ENCODE results near the gene RASL12. TPM values are rescaled to one million over a fixed set of nuclear protein-coding genes. Genes with fewer than 3 reads are reported as not detected.
"Not testable (repeated sequence)": the region's sequence is repeated elsewhere in the genome, so short reads cannot be mapped to it uniquely, and the experiment has no call there.

RASL12 gene
- total RNA-seq, 2 donors from 2014 or later = 2.0 to 9.2 TPM

DNA sequence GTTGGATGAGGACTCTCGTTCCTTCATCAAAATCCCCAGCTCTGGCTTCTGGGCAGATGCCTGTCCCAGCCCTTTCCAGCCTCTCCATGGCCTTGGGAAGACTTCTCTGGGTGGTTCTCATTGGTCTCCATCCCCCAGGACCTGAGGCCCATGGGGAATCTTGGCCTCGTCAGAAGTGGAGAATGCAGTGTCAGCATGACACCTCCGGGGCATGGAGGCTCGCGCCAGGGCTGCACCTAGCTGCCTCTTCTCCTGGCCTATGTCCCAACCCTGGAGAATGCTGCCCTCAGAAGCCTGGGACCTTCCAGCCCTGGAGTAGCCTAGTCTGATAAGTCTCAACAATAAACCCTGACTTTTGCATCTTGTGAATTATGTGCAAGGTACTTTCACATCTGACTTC is 11.8 kb upstream of the RASL12 start:
- ATAC-seq (no peak), DNase-seq (no peak)
- intact Hi-C loops (cut with DNase I, micrococcal nuclease) = no loop called here

DNA sequence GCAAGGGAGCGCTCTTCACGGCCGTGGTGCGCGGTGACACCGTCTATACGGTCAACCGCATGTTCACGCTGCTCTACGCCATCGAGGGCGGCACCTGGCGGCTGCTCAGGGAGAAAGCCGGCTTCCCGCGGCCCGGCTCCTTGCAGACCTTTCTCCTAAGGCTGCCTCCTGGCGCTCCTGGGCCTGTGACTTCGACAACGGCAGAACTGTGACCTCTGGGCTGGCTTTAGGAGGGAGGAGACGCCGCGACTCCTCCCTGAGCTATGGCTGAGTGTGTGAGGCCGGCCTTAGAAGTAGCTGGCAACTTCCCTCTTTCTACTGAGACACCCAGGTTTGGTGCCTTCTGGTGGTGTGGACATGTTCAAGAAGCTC is 10.2 kb upstream of the RASL12 start:
- intact Hi-C loops (cut with DNase I, micrococcal nuclease) = no loop called here
- peak; percentile 86 for ATAC-seq
- peak; percentile 83 to 88 for DNase-seq

DNA sequence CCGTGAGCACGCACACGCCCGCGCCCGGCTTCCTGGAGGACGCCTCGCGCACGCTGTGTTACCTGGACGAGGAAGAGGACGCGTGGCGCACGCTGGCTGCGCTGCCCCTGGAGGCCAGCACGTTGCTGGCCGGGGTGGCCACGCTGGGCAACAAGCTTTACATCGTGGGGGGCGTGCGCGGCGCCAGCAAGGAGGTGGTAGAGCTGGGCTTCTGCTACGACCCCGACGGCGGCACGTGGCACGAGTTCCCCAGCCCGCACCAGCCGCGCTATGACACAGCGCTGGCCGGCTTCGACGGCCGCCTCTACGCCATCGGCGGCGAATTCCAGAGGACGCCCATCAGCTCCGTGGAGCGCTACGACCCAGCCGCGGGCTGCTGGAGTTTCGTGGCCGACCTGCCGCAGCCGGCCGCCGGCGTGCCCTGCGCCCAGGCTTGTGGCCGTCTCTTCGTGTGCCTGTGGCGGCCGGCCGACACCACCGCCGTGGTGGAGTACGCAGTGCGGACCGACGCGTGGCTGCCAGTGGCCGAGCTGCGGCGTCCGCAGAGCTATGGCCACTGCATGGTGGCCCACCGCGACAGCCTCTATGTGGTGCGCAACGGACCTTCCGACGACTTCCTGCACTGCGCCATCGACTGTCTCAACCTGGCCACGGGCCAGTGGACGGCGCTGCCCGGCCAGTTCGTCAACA is 9.6 kb upstream of the RASL12 start:
- intact Hi-C loops (cut with DNase I, micrococcal nuclease) = no loop called here

DNA sequence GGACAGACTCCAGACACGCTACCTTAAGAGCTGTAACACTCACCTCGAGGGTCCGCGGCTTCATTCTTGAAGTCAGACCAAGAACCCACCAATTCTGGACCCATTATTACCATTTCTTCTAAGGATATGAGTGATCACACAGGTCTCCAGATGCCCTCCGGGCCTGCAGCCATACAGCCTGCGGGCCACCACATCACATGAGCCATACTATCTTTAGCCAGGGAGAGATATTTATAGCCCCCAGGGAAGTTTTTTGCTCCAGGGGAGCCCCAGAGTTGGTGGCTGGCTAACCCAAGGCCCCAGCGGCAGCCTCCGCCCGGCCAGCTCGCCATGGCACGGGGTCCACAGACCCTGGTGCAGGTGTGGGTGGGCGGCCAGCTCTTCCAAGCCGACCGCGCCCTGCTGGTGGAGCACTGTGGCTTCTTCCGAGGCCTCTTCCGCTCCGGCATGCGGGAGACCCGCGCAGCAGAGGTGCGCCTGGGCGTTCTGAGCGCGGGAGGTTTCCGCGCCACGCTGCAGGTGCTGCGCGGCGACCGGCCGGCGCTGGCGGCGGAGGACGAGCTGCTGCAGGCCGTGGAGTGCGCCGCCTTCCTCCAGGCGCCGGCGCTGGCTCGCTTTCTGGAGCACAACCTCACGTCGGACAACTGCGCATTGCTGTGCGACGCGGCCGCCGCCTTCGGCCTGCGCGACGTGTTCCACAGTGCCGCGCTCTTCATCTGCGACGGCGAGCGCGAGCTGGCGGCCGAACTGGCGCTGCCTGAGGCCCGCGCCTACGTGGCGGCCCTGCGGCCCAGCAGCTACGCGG is 8.9 kb upstream of the RASL12 start, which contains the start of gene KBTBD13:
Gene KBTBD13, plus strand, starts transcription at position 261 of the 805 bp plus-strand sequence. Its CDS starts 70 bp downstream, at position 331.
- ATAC-seq (no peak), DNase-seq (no peak)
- intact Hi-C loops (cut with DNase I, micrococcal nuclease) = no loop called here

More for the DNA sequence above, 9.6 kb upstream of the RASL12 start:
- ATAC-seq (no peak), DNase-seq (no peak)

DNA sequence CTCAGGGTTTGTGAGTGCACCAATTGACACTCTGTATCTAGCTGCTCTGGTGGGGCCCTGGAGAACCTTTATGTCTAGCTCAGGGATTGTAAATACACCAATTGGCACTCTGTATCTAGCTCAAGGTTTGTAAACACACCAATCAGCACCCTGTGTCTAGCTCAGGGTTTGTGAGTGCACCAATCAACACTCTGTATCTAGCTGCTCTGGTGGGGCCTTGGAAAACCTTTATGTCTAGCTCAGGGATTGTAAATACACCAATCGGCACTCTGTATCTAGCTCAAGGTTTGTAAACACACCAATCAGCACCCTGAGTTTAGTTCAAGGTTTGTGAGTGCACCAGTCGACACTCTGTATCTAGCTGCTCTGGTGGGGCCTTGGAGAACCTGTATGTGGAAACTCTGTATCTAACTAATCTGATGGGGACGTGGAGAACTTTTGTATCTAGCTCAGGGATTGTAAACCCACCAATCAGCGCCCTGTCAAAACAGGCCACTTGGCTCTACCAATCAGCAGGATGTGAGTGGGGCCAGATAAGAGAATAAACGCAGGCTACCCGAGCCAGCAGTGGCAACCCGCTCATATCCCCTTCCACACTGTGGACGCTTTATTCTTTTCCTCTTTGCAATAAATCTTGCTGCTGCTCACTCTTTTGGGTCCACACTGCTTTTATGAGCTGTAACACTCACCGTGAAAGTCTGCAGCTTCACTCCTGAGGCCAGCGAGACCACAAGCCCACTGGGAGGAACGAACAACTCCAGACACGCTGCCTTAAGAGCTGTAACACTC is 8.0 kb upstream of the RASL12 start:
- intact Hi-C loops (cut with DNase I, micrococcal nuclease); DNase-seq; ATAC-seq: not testable (repeated sequence)

DNA sequence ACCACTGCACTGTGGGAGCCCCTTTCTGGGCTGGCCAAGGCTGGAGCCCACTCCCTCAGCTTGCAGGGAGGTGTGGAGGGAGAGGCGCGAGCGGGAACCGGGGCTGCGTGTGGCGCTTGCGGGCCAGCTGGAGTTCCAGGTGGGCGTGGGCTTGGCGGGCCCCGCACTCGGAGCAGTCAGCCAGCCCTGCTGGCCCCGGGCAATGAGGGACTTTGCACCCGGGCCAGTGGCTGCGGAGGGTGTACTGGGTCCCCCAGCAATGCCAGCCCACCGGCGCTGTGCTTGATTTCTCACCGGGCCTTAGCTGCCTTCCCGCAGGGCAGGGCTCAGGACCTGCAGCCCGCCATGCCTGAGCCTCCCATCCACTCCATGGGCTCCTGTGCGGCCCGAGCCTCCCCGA is 7.2 kb upstream of the RASL12 start:
- intact Hi-C loops (cut with DNase I, micrococcal nuclease); DNase-seq; ATAC-seq: not testable (repeated sequence)

DNA sequence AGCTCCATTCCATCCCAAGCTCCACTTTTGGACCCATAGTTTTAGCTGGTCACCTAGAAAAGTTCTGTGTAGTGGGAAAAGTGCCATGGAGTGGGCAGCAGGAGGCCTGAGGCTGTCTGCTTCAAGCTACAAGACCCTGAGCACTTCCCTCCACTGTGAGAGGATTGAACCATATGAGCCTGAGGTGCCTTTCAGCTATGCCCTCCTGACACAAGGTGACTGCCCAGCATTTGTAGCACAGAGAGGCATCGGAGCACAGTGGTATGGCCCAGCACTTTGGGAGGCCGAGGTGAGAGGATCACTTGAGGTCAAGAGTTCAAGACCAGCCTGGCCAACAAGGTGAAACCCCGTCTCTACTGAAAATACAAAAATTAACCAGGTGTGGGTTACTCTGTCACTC is 4.8 kb upstream of the RASL12 start:
- intact Hi-C loops (cut with DNase I, micrococcal nuclease) = no loop called here
- DNase-seq = no peak
- ATAC-seq = no peak

DNA sequence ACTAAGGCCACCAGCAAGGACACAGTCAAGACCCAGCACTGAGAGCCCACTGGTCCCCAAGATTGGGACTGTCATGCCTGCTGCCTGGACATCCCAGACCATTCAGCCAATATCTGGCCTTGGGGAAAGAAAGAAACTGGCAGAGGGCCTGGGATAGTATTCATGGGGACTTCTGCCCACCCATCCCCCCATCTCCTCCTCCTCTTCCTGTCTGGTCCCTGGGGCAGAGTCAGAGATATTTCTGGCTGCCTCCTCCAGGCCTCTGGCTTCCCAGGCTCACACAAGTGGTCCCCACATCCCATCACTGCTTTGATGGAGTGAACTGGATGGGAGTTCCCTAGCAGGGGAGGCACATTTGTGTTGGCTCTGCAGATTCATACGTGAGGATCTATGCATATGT is 4.2 kb upstream of the RASL12 start:
- ATAC-seq (no peak), DNase-seq (no peak)
- intact Hi-C loops (cut with DNase I, micrococcal nuclease) = no loop called here

DNA sequence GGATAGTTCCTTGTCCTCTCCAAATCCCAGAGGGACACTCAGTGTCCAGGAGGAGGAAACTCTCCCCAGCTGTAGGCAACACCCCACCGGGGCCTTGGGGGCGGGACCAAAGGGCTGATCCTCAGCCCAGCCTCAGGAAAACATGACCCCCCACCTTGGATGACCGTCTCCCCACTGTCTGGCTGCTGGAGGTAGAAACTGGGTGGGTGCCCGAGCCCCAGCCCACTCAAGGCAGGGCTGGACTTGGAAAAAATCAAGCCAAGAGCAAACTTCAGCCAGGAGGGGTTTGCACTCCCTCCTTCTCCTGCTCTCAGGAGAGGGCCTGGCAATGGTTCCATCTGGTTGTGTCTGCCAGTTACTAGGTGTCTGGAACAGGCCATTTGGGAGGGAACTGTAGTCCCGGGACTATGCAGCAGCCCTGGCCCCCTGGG is 3.6 kb upstream of the RASL12 start:
- intact Hi-C loops (cut with DNase I, micrococcal nuclease) = no loop called here
- ATAC-seq (no peak), DNase-seq (peak in 1 of 2 donors; percentile 55)

DNA sequence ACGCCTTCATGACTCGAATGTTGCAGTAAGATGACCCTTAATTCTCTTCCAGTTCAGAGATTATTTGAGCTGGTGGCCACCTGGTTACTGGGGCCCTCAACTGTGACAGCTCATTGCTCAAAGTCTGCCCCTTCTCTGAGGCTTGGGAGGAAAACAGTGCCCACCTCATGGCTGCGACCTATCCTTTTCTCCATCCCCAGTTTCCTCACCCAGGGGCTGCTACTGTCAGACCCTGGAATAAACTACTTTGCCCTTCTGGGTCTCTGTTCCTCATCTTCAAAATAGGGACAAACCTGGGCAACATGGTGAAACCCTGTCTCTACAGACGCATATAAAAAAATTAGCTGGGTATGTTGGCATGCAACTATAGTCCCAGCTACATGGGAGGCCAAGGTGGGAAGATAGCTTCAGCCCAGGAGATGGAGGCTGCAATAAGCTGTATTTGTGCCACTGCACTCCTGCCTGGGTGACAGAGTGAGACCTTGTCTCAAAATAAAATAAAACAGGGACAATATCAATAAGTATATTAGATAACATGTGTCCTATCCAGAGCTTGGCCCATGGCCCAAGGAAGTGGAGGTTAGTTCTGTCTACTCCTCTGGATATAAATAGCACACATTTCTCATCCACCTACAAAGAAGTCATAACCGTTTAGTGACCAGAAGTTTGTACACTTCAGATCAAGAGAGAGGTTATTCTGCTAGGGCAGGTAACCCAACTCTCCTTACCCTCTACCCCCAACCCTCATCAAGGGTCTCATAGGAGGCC is 2.2 kb upstream of the RASL12 start:
- DNase-seq (no peak), ATAC-seq (no peak)
- intact Hi-C loops (cut with DNase I, micrococcal nuclease) = no loop called here

DNA sequence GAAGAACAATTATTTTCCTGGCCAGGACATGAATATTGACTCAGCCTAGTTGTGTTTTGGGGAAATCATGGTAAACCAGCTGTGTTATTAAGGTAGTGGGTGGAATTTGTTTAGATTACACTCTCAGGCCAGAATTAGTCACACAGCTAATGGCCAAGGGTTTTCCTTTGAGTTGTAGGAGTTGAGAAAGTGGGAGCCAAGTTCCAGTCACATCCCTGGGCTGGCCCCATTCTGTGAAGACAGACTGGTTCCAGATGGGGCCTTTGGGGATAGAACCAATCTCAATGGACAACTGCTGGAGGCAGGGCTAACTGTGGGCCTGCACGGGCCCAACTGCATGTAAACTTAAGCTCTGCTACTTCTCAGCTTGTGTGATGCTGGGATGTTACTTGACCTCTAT is 1.4 kb upstream of the RASL12 start:
- intact Hi-C loops (cut with DNase I, micrococcal nuclease) = no loop called here
- peak; percentile 13 for ATAC-seq
- DNase-seq = peak in 1 of 2 donors; percentile 55

DNA sequence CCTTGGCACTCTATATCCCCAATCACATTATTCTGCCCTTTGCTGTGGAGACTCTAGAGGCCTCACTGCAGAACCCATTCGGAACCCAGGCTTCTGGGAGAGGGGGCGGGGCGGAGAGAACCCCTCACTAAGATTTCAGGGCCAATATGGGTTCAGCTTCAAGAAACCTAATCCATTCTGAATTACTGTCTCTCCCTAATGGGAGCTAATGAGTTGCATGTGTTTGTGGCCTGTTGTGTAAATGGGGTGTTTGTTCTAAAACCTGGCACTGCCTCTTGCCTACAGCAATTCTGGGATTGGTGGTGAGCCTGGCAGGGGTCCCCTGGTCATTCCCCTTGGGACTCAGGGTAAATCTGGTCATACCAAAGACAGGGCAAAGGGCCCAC is 605 bp upstream of the RASL12 start:
- ATAC-seq (no peak), DNase-seq (no peak)
- intact Hi-C loops (cut with DNase I, micrococcal nuclease) = no loop called here

DNA sequence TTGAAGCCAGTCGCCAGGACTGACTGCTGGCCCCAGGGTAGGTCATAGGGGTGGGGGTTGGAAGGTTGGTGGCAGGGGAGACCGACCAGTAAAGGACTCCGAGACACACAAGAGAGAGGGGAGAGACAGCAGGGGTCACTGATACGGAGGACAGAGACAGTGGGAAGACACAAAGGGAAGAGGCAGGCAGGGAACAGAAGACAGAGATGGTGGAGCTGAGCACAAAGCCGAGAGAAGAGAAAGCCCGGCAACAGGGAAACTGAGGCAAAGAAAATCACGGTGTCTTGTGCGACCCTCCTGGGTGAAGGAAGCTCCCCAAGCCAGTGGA is 510 bp downstream of the RASL12 start:
- DNase-seq (no peak), ATAC-seq (no peak)
- intact Hi-C loops (cut with DNase I, micrococcal nuclease) = no loop called here

DNA sequence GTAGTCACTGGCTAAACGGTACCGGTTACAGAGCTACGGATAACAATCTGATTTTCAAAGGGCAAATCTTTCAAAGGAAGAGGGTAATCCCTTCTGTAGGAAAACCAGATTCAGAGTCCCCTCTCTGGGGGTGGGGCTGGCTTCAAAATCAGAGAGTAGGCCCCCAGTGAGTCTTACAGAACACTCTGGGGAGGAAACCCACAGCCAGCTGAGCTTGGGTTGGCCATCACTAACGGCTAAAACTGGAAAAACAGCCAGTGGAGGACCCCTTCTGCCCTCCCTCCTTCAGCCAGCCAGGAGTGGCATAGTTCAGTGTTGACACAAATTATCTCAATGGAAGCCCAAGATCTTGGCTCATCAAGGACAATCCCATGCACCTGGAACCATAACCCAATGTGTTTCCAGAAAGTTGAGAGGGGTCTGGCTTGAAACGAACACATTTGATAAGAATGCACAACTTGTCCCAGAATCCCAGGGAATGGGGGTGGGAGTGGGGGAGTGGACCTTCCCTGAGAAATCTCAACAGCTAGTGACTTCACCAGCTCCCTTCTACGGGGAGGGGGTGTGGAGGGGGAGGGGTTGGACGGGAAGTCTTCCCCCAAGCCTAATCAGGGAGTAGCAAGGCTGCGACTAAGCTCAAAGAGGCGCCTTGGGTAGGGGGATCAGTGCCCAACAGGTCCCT is 1.0 kb downstream of the RASL12 start:
- intact Hi-C loops (cut with DNase I, micrococcal nuclease) = no loop called here
- ATAC-seq (no peak), DNase-seq (no peak)

DNA sequence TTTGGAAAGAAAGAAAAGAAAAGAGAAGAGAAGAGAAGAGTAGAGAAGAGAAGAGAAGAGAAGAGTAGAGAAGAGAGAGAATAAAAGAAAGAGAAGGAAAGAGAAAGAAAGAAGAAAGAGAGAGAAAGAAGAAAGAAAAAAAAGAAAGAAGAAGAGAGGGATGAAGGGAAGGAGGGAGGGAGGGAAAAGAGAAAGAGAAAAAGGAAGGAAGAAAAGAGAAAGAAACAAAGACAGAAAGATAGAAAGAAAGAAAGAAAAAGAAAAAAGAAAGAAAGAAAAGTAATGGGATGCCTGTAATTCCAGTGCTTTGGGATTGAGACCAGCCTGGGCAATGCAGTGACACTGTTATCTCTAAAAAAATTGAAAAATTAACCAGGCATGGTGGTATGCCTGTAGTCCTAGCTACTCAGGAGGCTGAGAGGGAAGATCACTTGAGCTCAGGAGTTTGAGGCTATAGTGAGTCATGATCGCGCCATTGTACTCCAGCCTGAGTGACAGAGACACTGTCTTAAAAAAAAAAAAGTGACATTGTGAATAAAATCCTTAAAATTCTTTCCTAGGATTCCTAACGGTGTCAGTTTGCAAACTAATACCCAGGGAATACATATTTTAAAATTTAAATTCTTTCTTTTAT is 1.7 kb downstream of the RASL12 start:
- intact Hi-C loops (cut with DNase I, micrococcal nuclease) = no loop called here
- no peak for DNase-seq
- no peak for ATAC-seq

DNA sequence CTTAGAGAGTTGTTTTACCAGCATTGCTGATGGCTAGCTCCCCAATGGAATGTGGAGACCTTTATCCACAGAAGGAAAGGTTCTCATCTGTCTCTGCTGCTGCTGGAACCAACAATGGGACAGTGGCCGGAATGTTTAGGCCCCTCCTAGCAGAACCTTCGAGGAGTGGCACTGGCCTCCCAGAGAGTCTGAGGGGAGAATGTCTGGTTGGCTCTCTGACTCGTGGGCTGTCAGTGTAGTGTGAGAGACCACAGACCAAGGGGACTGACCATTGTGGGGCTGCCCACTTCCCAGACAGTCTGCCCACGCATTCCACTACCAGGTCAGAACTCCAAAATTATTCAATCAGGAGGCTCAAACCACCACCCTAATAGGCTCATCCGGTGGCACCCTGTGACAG is 5.1 kb downstream of the RASL12 start:
- intact Hi-C loops (cut with DNase I, micrococcal nuclease) = no loop called here
- DNase-seq = no peak
- ATAC-seq = no peak

DNA sequence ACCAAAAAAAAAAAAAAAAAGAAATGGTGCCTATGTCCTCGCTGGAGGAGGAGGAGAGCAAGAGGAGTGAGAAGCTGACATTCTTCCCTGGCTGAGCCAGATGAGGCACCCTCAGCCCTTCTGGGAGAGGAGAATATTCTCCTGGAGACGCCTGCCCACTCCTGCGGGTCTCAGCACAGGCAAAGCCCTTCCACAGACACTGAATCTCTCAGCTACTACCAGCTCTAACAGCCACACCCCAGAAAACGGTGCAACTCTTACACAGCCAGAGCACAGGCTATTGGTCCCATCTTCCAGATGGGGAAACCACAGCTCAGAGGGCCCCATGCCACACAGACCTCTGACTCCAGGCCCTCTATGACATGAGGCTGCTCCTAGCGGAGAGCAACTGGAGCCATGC is 5.7 kb downstream of the RASL12 start:
- intact Hi-C loops (cut with DNase I, micrococcal nuclease) = no loop called here
- DNase-seq (no peak), ATAC-seq (no peak)
